ENCODE results near the gene SEC31A. TPM values are rescaled to one million over a fixed set of nuclear protein-coding genes. Genes with fewer than 3 reads are reported as not detected.
A peak's percentile ranks its signal among the peaks of the same experiment; 100 is the strongest.
"Not testable (repeated sequence)": the region's sequence is repeated elsewhere in the genome, so short reads cannot be mapped to it uniquely, and the experiment has no call there.

SEC31A gene
- total RNA-seq, 2 donors from 2014 or later: 141 to 160 TPM

DNA sequence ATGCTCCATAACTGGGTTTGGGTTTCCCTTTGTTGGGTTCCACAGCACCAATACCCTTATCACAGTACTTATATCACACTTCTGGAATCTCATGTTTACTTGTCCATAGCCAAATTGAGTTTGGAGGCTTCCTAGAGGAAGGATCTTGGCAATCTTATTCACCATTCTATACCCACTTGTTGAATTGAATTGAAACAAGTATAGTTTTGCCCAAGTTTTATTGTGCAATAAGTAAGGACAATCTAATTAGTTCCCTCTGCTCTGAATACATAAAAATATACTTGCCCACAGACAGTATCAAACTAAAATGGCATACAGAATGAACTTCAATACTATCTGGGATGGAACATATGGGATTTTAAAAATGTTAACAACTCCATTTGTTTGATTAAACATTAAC, 40.3 kb downstream of the SEC31A start:
- ATAC-seq: no peak
- no peaks in the 10 kb centered on the region for H3K9me3 ChIP-seq (ENCODE audit: control insufficient read depth, low read length, poor library complexity, severe bottlenecking)
- Mint-ChIP-seq H3K27ac (no peak overlapping the region), H3K4me1 (peaks cover 5% of the 10 kb centered on the region), H3K4me3 (no peak overlapping the region), H3K36me3 (ENCODE audit: low read depth) (peaks cover 13% of the 10 kb centered on the region), H3K27me3 (no peaks in the 10 kb centered on the region)
- no peak for DNase-seq

DNA sequence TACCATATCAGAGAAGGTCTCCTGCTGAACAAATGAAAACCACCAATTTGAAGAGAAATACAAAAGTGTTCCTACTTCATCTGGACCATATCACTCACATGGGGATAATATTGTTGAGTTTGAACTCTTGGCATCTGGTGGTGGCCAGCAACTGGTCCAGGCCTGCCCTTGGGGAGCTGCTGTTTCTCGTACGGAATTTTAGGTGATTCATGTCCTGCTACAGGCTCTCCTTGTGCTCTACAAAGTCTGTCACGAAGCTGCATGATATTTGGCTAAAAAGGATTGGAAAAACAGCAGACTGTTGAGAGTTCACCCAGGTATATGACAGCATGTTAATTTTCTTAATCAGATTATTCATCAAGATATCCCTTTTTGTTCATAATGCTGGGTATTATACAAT, 42.2 kb downstream of the SEC31A start:
- Mint-ChIP-seq H3K36me3 (ENCODE audit: low read depth) (peaks cover 14% of the 10 kb centered on the region), H3K27me3 (no peaks in the 10 kb centered on the region), H3K4me1 (peaks cover 13% of the 10 kb centered on the region), H3K27ac (no peak overlapping the region), H3K4me3 (no peak overlapping the region)
- no peaks in the 10 kb centered on the region for H3K9me3 ChIP-seq (ENCODE audit: control insufficient read depth, low read length, poor library complexity, severe bottlenecking)
- DNase-seq: no peak
- no peak for ATAC-seq

DNA sequence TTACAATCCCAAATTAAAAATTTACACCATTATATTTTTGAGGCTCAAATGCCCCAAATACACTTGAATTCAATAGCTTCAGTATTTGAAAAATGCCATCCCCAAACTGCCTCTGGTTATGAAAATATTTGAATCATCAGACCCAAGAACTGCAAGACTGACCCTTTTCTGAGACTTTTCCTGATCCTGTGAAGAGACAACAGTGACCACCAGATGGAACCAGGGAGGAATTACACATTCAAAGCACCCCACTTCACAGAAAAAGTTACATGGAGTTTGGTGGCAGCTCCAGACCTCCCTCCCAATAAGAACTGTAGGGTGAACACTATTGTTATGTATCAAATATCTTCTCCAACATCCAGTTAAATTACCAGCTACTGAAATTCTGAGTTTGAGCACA, 48.4 kb downstream of the SEC31A start:
- ATAC-seq (no peak), DNase-seq (no peak)
- peaks cover 10% of the 10 kb centered on the region for H3K4me1 Mint-ChIP-seq
- H3K36me3 Mint-ChIP-seq (ENCODE audit: low read depth): peaks cover 10% of the 10 kb centered on the region
- no peak overlapping the region for H3K27ac Mint-ChIP-seq
- H3K27me3 Mint-ChIP-seq: no peaks in the 10 kb centered on the region
- H3K9me3 ChIP-seq (ENCODE audit: control insufficient read depth, low read length, poor library complexity, severe bottlenecking): no peaks in the 10 kb centered on the region
- no peak overlapping the region for H3K4me3 Mint-ChIP-seq

DNA sequence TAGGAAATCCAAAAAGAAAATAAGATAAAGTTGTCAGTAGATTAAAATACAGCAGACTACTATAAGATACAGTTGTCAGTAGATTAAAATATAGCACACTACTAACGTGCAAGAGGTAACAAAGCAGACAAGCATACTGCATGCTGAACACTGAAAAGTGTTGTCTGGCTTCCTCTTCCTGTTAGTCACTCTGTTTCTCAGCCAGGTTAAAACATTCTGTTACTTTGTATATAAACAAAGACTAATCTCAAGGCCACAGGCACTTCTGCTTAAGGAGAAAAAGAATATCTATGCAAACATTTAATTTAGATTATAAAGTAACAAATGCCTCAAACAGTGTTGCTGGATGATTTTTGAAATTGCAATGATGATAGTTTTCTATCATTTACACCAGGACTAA, 51.3 kb downstream of the SEC31A start:
- Mint-ChIP-seq H3K4me1 (no peaks in the 10 kb centered on the region), H3K27me3 (no peaks in the 10 kb centered on the region), H3K27ac (no peak overlapping the region), H3K4me3 (no peak overlapping the region), H3K36me3 (ENCODE audit: low read depth) (peaks cover 5% of the 10 kb centered on the region)
- ATAC-seq: no peak
- no peaks in the 10 kb centered on the region for H3K9me3 ChIP-seq (ENCODE audit: control insufficient read depth, low read length, poor library complexity, severe bottlenecking)
- DNase-seq: no peak

DNA sequence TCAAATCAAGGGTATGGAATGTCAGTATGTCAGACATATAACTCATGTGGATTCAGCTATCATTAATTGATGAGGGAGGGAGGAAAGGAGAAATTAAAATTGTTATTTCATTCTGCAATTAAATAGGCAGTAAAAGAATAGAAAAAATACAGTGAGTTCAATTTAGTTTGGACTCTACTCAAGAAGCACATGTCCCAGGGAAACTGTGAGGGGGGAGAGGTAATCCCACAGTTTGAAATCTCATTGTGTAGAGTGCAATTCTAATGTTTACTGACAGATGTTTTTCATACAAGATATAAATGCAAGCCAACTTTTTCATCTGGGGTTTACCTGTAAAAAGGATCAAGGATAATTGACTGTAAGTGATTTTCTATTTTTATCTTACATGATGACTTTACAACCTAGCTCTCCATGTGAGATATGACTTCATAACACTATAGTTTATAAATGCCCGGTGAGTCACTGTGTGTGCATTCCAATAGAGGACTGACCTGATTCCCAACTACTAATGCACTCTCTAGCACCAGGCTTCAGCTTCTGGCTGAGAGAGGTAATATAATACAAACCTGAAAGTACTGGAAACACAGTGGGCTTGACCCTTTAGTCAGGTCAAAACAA, 57.1 kb downstream of the SEC31A start:
- Mint-ChIP-seq H3K36me3 (ENCODE audit: low read depth) (peaks cover 4% of the 10 kb centered on the region), H3K27me3 (no peaks in the 10 kb centered on the region), H3K4me3 (no peak overlapping the region), H3K27ac (no peak overlapping the region), H3K4me1 (no peaks in the 10 kb centered on the region)
- H3K9me3 ChIP-seq (ENCODE audit: control insufficient read depth, low read length, poor library complexity, severe bottlenecking): no peaks in the 10 kb centered on the region
- ATAC-seq (no peak), DNase-seq (no peak)

DNA sequence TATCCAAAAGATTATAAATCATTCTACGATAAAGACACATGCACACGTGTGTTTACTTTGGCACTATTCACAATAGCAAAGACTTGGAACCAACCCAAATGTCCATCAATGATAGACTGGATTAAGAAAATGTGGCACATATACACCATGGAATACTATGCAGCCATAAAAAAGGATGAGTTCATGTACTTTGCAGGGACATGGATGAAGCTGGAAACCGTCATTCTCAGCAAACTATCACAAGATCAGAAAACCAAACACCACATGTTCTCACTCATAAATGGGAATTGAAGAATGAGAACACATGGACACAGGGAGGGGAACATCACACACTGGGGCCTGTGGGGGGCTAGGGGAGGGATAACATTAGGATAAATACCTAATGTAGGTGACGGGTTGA, 57.9 kb downstream of the SEC31A start:
- H3K36me3 Mint-ChIP-seq (ENCODE audit: low read depth); H3K4me3 Mint-ChIP-seq: not testable (repeated sequence)

DNA sequence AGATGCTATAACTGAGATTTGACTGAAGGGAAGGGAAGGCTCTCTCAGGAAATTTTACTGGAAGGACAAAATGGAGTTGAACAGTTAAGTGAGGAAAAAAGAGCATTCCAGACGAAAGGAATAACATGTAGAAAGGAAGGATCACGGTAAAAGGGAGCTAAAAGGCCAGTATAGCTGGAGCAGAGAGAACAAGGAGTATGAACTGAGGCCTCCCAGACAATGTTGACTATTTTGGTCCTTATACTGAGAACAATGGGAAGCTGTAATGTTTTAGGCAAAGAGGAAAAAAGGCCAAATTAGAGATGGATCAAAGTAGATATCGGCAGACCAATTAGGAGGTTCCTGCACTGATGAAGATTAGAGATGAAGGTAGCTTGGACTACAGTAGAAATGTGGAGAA, 65.5 kb downstream of the SEC31A start:
- no peak overlapping the region for H3K4me3 Mint-ChIP-seq
- H3K27ac Mint-ChIP-seq: peak overlapping the region; percentile 27
- H3K9me3 ChIP-seq (ENCODE audit: control insufficient read depth, low read length, poor library complexity, severe bottlenecking): no peaks in the 10 kb centered on the region
- H3K27me3 Mint-ChIP-seq: no peaks in the 10 kb centered on the region
- peaks cover 20% of the 10 kb centered on the region for H3K36me3 Mint-ChIP-seq (ENCODE audit: low read depth)
- DNase-seq: no peak
- H3K4me1 Mint-ChIP-seq: peaks cover 6% of the 10 kb centered on the region
- no peak for ATAC-seq

More for the DNA sequence above, 57.9 kb downstream of the SEC31A start:
- not testable (repeated sequence) for DNase-seq; ATAC-seq; H3K4me1 Mint-ChIP-seq; H3K9me3 ChIP-seq (ENCODE audit: control insufficient read depth, low read length, poor library complexity, severe bottlenecking); H3K27me3 Mint-ChIP-seq; H3K27ac Mint-ChIP-seq

DNA sequence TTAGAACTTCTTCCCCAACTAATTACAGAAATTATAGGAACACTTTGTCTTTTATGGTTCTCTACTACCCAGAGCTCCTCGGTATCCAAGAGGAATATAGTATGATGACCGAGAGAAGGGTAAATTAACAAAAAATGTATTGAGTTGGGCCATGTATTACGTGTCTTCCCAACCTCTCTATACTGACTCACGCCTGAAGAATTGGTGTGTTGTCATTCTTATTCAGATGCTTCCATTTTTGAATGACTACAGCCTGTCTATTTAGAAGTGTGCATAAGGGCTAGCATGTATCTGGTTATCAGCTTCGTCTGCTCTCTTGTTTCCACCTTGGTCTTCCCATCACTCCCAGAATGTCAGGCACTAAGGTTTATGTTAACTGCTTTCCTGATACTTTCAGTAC, 67.9 kb downstream of the SEC31A start:
- no peaks in the 10 kb centered on the region for H3K9me3 ChIP-seq (ENCODE audit: control insufficient read depth, low read length, poor library complexity, severe bottlenecking)
- Mint-ChIP-seq H3K36me3 (ENCODE audit: low read depth) (peaks cover 20% of the 10 kb centered on the region), H3K27me3 (no peaks in the 10 kb centered on the region), H3K27ac (no peak overlapping the region), H3K4me1 (peaks cover 6% of the 10 kb centered on the region), H3K4me3 (no peak overlapping the region)
- DNase-seq: no peak
- ATAC-seq: no peak

DNA sequence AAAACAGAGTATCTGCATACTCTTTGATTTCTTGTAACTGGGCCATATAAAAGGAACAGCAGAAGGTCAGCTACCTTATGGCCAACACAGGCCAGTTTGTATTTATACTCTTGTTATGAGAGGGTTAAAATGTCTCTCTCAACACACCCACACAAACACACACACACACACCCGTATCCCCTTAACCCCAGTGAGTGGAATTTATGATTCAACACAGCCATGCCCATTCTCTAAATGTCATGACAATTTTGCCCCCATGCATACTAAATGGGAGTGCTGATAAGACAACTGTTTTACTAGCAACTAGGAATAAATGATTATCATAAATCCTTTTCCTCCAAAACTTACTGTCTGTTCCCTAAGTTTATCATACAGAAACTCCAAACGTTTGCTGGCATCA, 70.3 kb downstream of the SEC31A start:
- DNase-seq: no peak
- Mint-ChIP-seq H3K4me3 (no peak overlapping the region), H3K27ac (peak overlapping the region; percentile 60), H3K4me1 (peaks cover 6% of the 10 kb centered on the region), H3K27me3 (no peaks in the 10 kb centered on the region), H3K36me3 (ENCODE audit: low read depth) (peaks cover 16% of the 10 kb centered on the region)
- ATAC-seq: no peak
- no peaks in the 10 kb centered on the region for H3K9me3 ChIP-seq (ENCODE audit: control insufficient read depth, low read length, poor library complexity, severe bottlenecking)

DNA sequence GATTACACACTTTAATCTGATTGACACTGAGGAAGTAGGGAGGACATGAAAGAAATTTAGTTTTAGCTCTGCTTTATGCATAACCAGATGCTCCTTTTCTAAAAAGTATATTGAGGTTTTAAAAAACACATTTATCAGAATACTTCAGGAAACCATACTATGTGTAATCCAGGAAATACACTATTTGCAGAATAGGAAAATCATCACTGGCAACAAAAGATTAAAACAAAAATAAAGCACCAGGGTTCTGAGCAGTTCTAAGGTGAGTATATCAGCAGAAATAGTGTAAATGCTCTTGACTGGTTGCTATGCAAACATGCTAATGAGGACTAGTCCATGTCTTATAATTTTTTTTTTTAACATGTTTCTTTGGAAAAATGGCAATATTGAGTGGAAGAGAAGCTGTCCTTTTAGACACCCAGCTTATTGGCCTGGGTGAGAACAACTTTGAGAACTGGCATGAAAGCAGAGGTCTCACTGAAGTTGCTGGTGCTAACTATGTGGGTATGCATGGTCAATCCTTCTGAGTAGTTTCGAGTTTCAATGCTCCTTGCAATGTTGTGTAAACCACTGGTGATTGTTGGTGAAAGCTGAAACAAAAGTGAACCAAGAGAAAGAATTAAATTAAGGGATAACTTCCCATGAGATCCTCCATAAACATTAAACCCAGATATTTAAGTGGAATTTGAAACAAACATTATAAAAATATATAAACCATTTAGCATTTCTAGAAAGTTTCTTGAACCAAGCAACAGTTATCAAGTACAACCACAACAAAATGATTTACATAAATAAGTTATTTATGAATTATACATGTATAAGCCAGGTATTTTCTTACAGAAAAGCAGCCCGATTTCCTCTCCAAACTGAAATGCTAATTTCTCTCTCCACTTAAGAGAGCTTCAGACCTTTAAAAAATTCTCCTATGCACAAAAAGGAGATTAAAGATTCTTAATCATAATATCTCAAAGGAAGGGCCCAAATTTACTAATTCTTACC, 72.0 kb downstream of the SEC31A start:
- no peaks in the 10 kb centered on the region for H3K27me3 Mint-ChIP-seq
- H3K36me3 Mint-ChIP-seq (ENCODE audit: low read depth): peaks cover 6% of the 10 kb centered on the region
- peaks cover 3% of the 10 kb centered on the region for H3K4me1 Mint-ChIP-seq
- ATAC-seq: no peak
- no peak for DNase-seq
- H3K9me3 ChIP-seq (ENCODE audit: control insufficient read depth, low read length, poor library complexity, severe bottlenecking): no peaks in the 10 kb centered on the region
- peak overlapping the region; percentile 77 for H3K27ac Mint-ChIP-seq
- no peak overlapping the region for H3K4me3 Mint-ChIP-seq

DNA sequence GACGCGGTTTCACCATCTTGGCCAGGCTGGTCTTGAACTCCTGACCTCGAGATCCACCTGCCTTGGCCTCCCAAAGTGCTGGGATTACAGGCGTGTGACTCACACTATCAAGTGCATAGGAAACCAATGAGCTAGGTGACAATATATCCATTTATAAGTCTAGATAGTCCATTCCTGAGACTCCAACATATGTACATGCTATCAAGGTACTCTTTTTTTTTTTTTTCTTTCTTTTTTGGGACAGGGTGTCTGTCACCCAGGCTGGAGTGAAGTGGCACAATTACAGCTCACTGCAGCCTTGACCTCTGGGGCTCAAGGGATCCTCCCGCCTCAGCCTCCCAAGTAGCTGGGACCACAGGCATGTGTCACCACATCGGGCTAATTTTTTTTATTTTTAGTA, 74.1 kb downstream of the SEC31A start:
- H3K9me3 ChIP-seq (ENCODE audit: control insufficient read depth, low read length, poor library complexity, severe bottlenecking); ATAC-seq; H3K27me3 Mint-ChIP-seq; DNase-seq; H3K4me3 Mint-ChIP-seq; H3K27ac Mint-ChIP-seq; H3K36me3 Mint-ChIP-seq (ENCODE audit: low read depth); H3K4me1 Mint-ChIP-seq: not testable (repeated sequence)

DNA sequence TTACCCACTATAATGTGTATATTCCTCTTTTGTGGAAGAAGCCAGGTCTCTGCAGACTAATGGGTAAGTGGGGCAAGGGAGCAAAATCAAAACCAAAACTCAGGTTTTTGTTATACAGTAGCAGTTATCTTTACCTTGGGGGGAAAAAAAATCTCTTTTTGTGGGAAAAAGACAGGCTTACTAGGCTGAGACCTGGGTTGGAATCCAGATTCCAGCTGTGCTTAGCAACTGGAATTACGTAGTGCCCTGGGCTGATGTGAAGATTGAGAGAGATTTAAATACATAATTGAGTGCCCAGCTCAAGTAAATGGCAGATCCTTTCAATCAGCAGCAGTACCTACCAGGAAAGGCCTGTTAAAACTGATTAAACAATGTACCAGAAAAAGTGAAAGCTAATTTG, 76.9 kb downstream of the SEC31A start:
- ATAC-seq: no peak
- no peak for DNase-seq
- Mint-ChIP-seq H3K36me3 (ENCODE audit: low read depth) (no peaks in the 10 kb centered on the region), H3K27me3 (no peaks in the 10 kb centered on the region), H3K27ac (no peak overlapping the region), H3K4me3 (no peak overlapping the region), H3K4me1 (peaks cover 2% of the 10 kb centered on the region)
- no peaks in the 10 kb centered on the region for H3K9me3 ChIP-seq (ENCODE audit: control insufficient read depth, low read length, poor library complexity, severe bottlenecking)

DNA sequence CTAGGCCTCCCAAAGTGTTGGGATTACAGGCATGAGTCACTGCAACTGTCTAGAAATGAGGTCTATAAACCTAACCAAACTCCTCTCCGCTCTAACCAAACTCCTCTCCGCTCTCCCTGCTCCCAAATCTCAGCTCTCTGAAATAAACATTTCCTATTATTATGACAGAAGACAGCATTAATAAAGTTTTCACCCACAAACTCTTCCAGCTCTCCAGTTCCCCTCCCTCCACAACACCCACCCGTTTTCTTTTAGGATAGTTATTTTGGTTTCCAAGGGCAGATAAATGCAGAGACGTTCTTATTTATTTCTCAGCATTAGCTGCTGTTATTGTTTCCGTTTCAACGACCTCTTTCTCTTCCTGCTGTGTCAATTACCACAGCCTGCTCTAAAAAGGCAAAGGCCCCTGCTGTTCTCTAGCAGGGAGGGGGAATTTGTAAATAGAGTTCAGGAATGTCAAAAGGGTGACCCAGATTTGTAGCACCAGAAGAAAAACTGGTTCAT, 79.1 kb downstream of the SEC31A start:
- Mint-ChIP-seq H3K27me3 (no peaks in the 10 kb centered on the region), H3K4me1 (peaks cover 2% of the 10 kb centered on the region), H3K4me3 (peak overlapping the region; percentile 31), H3K27ac (peak overlapping the region; percentile 61), H3K36me3 (ENCODE audit: low read depth) (no peaks in the 10 kb centered on the region)
- no peaks in the 10 kb centered on the region for H3K9me3 ChIP-seq (ENCODE audit: control insufficient read depth, low read length, poor library complexity, severe bottlenecking)
- DNase-seq (no peak), ATAC-seq (no peak)
